Activated B cell treated with CpG ODN at 0.5 μM for 24 hours (primary cell): Measurements from ENCODE around the gene YARS1. TPM values are rescaled to one million over a fixed set of nuclear protein-coding genes. Genes with fewer than 3 reads are reported as not detected.

ENCODE experiments used
- ATAC-seq: fragments of 200-7000 bp; cut with Tn5 transposase; one replicate; pipeline ENCODE4 v1.10.0; 2021; ENCODE audit warnings: low read depth, mild to moderate bottlenecking, moderate library complexity
- CTCF ChIA-PET: fragments of 350-600 bp; sonication (Branson Sonifier 250); formaldehyde crosslinking; loops from one replicate; lab custom pipeline; 2021; ENCODE audit warnings: antibody characterized with exemption; lab: Charles Lee
- POLR2A ChIA-PET: fragments of 350-600 bp; sonication (Branson Sonifier 250); formaldehyde crosslinking; loops from one replicate; lab custom pipeline; 2021; ENCODE audit warnings: antibody characterized with exemption; lab: Charles Lee
- DNase-seq: peaks from one replicate; pipeline ENCODE4 v3.0.0; 2022
- H3K27ac Mint-ChIP-seq: one replicate; pipeline ENCODE4 v1.8.0; 2020; ENCODE audit warnings: mixed read lengths
- H3K27me3 Mint-ChIP-seq: one replicate; pipeline ENCODE4 v1.8.0; 2021; ENCODE audit warnings: mixed read lengths
- H3K36me3 Mint-ChIP-seq: one replicate; pipeline ENCODE4 v1.8.0; 2021; ENCODE audit warnings: low read depth, mixed read lengths
- H3K4me1 Mint-ChIP-seq: one replicate; pipeline ENCODE4 v1.8.0; 2021; ENCODE audit warnings: mixed read lengths
- H3K4me3 Mint-ChIP-seq: one replicate; pipeline ENCODE4 v1.8.0; 2020; ENCODE audit warnings: mild to moderate bottlenecking, mixed read lengths
- H3K9me3 Mint-ChIP-seq: one replicate; pipeline ENCODE4 v1.8.0; 2020; ENCODE audit warnings: mixed read lengths
- intact Hi-C: fragments of 100-400 bp; cut with micrococcal nuclease; formaldehyde crosslinking; loops from one replicate; pipeline ENCODE4 v1.15.1; 2024
- total RNA-seq: library from RNA; stranded (reverse); gene quantifications from 2 replicates; pipeline ENCODE4 v1.2.3, GENCODE V29; 2022
- TF ChIP-seq, protein P1 (sequence below): fragments of 200-600 bp; IDR thresholded peaks from one replicate; pipeline ENCODE4 v1.8.0; 2022; ENCODE audit warnings: antibody characterized with exemption, mild to moderate bottlenecking

Gene YARS1
- total RNA-seq, 1 donor from 2014 or later: 232 TPM

DNA sequence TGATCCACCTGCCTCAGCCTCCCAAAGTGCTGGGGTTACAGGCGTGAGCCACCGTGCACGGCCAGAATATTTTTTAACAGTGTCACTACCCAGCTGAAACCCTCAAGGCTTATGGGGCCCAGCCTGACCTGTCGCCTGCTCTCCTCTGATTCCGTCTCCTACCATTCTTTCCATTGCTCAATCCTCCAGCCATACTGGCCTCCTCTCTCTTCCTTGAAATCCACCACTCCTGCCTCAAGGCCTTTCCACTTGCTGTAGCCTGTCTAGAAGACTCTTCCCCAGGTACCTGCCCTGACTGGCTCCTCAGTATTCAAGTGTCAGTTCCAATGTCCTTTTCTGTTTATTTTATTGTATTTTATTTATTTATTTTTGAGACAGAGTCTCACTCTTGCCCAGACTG is 53.9 kb downstream of the YARS1 start:
- no peaks in the 10 kb centered on the region for H3K4me1 Mint-ChIP-seq
- no peaks in the 10 kb centered on the region for H3K9me3 Mint-ChIP-seq
- no peak overlapping the region for H3K27ac Mint-ChIP-seq

DNA sequence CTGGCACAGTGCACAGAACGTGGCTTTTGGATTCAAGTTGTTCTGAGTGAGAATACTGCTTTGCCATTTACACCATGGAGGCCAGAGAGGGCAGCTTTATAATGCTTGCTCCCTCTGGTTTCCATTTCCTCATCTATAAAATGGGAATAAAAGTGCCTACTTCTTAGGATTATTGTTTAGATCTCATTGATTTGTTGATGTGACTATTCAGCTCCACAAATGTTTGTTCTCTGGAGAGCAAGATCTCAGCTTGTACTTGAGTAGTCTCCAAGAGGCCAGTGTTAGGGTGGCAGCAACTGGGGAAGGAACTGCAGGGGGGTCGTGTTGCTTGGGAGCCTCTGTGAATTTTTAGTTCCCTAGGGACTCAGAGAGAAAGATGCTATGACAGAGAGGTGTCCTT is 55.2 kb downstream of the YARS1 start:
- Mint-ChIP-seq H3K9me3 (no peaks in the 10 kb centered on the region), H3K4me1 (no peaks in the 10 kb centered on the region), H3K27me3 (no peaks in the 10 kb centered on the region), H3K36me3 (no peaks in the 10 kb centered on the region), H3K27ac (no peak overlapping the region), H3K4me3 (no peak overlapping the region)
- no peak for DNase-seq
- no peak for ATAC-seq
- intact Hi-C loops: no loop called here
- POLR2A ChIA-PET: interaction anchor here (1.2 to 1.5 kb wide), 2 partner anchors 60 to 111 kb away, joined by 4 read pairs; partner anchors contain the start of gene RBBP4
- TF ChIP-seq, protein P1, sequence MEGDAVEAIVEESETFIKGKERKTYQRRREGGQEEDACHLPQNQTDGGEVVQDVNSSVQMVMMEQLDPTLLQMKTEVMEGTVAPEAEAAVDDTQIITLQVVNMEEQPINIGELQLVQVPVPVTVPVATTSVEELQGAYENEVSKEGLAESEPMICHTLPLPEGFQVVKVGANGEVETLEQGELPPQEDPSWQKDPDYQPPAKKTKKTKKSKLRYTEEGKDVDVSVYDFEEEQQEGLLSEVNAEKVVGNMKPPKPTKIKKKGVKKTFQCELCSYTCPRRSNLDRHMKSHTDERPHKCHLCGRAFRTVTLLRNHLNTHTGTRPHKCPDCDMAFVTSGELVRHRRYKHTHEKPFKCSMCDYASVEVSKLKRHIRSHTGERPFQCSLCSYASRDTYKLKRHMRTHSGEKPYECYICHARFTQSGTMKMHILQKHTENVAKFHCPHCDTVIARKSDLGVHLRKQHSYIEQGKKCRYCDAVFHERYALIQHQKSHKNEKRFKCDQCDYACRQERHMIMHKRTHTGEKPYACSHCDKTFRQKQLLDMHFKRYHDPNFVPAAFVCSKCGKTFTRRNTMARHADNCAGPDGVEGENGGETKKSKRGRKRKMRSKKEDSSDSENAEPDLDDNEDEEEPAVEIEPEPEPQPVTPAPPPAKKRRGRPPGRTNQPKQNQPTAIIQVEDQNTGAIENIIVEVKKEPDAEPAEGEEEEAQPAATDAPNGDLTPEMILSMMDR: no peak
- CTCF ChIA-PET: interaction anchor here (0.8 kb wide), 1 partner anchor 13 kb away, joined by 4 read pairs; no protein-coding TSS in a partner anchor

More for the DNA sequence above, 53.9 kb downstream of the YARS1 start:
- TF ChIP-seq, protein P1: no peak
- Mint-ChIP-seq H3K36me3 (no peaks in the 10 kb centered on the region), H3K27me3 (no peaks in the 10 kb centered on the region), H3K4me3 (no peak overlapping the region)
- POLR2A ChIA-PET: interaction anchor here (1.5 kb wide), 1 partner anchor 59 kb away, joined by 4 read pairs; no protein-coding TSS in a partner anchor
- ATAC-seq (no peak), DNase-seq (no peak)
- CTCF ChIA-PET: no interaction called here
- intact Hi-C loops: no loop called here

DNA sequence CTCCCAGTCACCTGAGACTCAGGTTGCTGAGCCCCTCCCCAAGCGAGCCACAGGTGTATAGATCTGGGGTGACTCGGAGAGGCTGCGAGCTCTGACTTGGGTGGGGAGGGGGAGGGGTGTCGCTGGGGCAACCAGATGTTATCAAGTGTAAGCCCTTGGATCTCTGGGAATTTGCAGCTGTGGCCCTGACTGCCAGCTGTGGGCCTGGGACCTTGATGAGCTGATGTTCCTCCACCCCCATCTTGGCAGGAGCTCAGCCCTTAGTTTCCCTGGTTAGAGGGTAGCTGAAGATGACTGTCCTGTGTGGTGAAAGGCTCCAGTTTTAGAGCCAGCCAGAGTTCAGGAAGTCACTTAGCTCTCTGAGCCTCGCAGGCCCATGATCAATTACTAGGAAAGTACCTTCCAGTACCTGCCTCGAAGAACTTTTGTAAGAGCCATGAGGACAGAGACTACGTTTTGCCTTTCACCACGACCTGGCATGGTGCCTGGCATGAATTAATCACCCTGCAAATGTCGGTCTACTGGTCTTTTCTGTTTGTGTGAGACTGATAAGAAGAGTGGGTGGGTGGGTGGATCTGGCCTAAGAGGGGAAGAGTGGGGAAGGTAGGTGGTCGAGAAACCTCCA is 55.8 kb downstream of the YARS1 start:
- Mint-ChIP-seq H3K27ac (no peak overlapping the region), H3K9me3 (no peaks in the 10 kb centered on the region), H3K27me3 (no peaks in the 10 kb centered on the region), H3K4me1 (no peaks in the 10 kb centered on the region), H3K4me3 (no peak overlapping the region), H3K36me3 (no peaks in the 10 kb centered on the region)
- no peak for ATAC-seq
- TF ChIP-seq, protein P1: no peak
- ChIA-PET POLR2A (interaction anchor here (0.6 to 1.5 kb wide), 3 partner anchors 61 to 184 kb away, joined by 3 to 4 read pairs (median 4); partner anchors contain the start of gene RBBP4), CTCF (no interaction called here)
- DNase-seq: no peak
- intact Hi-C loops: no loop called here

DNA sequence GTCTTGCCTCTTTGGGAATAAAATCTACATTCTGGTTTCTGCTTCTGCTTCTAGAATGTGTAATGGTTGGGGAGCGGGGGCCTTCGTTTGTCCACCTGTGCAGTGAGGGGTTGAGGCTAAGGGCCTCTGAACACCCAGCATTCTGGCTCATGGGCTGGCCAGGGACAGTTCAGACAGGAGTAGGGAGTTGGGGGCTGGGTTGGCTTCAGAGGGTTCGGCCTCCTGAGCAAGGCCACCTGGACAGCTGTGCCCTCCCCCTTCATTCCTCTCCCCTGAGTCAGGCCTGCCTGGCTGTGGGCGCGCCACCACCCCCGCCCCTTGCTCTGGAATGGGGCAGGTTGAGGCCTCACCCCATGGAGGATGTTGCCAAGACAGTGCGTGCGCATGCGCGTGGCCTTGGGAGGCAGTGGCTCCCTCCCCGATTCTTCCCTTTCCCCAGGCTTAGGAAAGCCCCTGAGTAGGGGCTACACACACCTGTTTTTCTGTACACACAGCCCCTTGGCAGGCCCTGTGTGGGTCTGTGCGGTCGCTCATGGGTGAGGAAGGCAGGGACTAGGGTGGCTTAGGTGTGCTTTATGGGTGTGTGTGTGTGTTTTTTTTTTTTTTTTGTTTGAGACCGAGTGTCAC is 57.0 kb downstream of the YARS1 start:
- ATAC-seq: no peak
- Mint-ChIP-seq H3K27me3 (no peaks in the 10 kb centered on the region), H3K9me3 (no peaks in the 10 kb centered on the region), H3K27ac (no peak overlapping the region), H3K4me3 (no peak overlapping the region), H3K36me3 (no peaks in the 10 kb centered on the region), H3K4me1 (no peaks in the 10 kb centered on the region)
- no peak for DNase-seq
- ChIA-PET CTCF (no interaction called here), POLR2A (no interaction called here)
- intact Hi-C loops: no loop called here
- TF ChIP-seq, protein P1: no peak

DNA sequence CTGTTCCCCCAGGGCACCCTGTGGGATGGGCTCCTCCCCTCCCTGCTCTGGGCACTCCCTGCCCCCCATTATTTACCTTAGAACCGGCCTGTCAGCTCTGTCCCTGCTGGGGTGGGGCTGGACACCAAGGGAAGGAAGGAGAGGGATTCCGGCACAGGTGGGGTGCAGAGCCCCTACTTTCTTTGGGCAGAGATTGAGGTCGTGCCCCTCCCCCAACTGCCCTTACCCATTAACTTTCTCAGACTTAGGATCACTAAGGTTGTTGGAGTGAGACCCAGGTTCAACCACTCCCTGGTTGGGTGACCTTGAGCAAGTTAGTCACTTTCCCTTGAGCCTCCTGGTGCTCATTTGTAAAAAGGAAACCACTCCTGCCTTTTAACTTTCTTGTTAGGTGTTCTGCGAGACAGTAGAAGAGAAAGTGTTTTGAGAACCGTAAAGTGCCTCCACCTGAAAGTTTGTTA is 57.6 kb downstream of the YARS1 start:
- intact Hi-C loops: no loop called here
- DNase-seq: no peak
- H3K36me3 Mint-ChIP-seq: no peaks in the 10 kb centered on the region
- H3K27me3 Mint-ChIP-seq: no peaks in the 10 kb centered on the region
- POLR2A ChIA-PET: no interaction called here
- no peak overlapping the region for H3K4me3 Mint-ChIP-seq
- no peak for ATAC-seq
- CTCF ChIA-PET: no interaction called here
- H3K27ac Mint-ChIP-seq: no peak overlapping the region
- no peaks in the 10 kb centered on the region for H3K9me3 Mint-ChIP-seq
- peaks cover under 1% of the 10 kb centered on the region for H3K4me1 Mint-ChIP-seq
- TF ChIP-seq, protein P1: no peak
